Measurements from ENCODE around the gene IGIP.
A peak's percentile ranks its signal among the peaks of the same experiment; 100 is the strongest.

Gene IGIP

GRCh38 chr5:140104100-140104499, 21.6 kb upstream of the IGIP start:
- CTCF ChIA-PET: interaction anchor here (1.2 to 1.4 kb wide), 3 partner anchors 17 to 31 kb away, joined by 3 read pairs; no protein-coding TSS in a partner anchor
- POLR2A ChIA-PET: no interaction called here
- DNase-seq (ENCODE audit: extremely low spot score): no peak
- no peak for TF ChIP-seq CTCF (IDR thresholded peaks at IDR 0.05; ENCODE audit: control extremely low read depth, extremely low read depth, low read depth, missing control alignments)

GRCh38 chr5:140106101-140106500, 19.6 kb upstream of the IGIP start:
- ChIA-PET CTCF (interaction anchor here (1.0 to 1.4 kb wide), 7 partner anchors 30 to 331 kb away, joined by 3 to 5 read pairs (median 3); no protein-coding TSS in a partner anchor), POLR2A (no interaction called here)
- DNase-seq (ENCODE audit: extremely low spot score): no peak
- TF ChIP-seq CTCF (IDR thresholded peaks at IDR 0.05; ENCODE audit: control extremely low read depth, extremely low read depth, low read depth, missing control alignments): no peak

- no peak for DNase-seq (ENCODE audit: extremely low spot score)
- TF ChIP-seq CTCF (IDR thresholded peaks at IDR 0.05; ENCODE audit: control extremely low read depth, extremely low read depth, low read depth, missing control alignments): no peak
- POLR2A ChIA-PET: no interaction called here
- CTCF ChIA-PET: interaction anchor here (0.7 to 3.4 kb wide), 7 partner anchors 12 to 320 kb away, joined by 3 to 18 read pairs (median 5); no protein-coding TSS in a partner anchor
Observed at GRCh38 chr5:140106805-140107311, 18.9 kb upstream of the IGIP start.

- ChIA-PET CTCF (interaction anchor here (0.7 to 3.4 kb wide), 7 partner anchors 13 to 320 kb away, joined by 3 to 18 read pairs (median 4); no protein-coding TSS in a partner anchor), POLR2A (interaction anchor here (0.6 kb wide), 1 partner anchor 9 kb away, joined by 3 read pairs; no protein-coding TSS in a partner anchor)
- TF ChIP-seq CTCF (IDR thresholded peaks at IDR 0.05; ENCODE audit: control extremely low read depth, extremely low read depth, low read depth, missing control alignments): peak; percentile 14
- peak; percentile 93 for DNase-seq (ENCODE audit: extremely low spot score)
Observed at GRCh38 chr5:140107312-140108092, 18.2 kb upstream of the IGIP start.

- TF ChIP-seq CTCF (IDR thresholded peaks at IDR 0.05; ENCODE audit: control extremely low read depth, extremely low read depth, low read depth, missing control alignments): no peak
- CTCF ChIA-PET: interaction anchor here (1.0 to 3.4 kb wide), 8 partner anchors 13 to 321 kb away, joined by 3 to 18 read pairs (median 5); no protein-coding TSS in a partner anchor
- peak; percentile 38 for DNase-seq (ENCODE audit: extremely low spot score)
- POLR2A ChIA-PET: interaction anchor here (0.6 kb wide), 1 partner anchor 10 kb away, joined by 3 read pairs; no protein-coding TSS in a partner anchor
Observed at GRCh38 chr5:140108093-140109017, 17.4 kb upstream of the IGIP start.

All from GM10248 (cell line).